Esophagus muscularis mucosa (tissue), 3 donors: ENCODE results near the gene RAB10.

Experiments used
- CTCF ChIP-seq, 3 experiments: fragments of 200-600 bp in 2 of 3; fragments of 450-650 bp in 1 of 3; sonication (generic) in 2 of 3; IDR thresholded peaks; one replicate each; pipeline ENCODE4 v1.5.1; 2017 to 2019; ENCODE audit warnings: antibody characterized with exemption in 3 of 3, mild to moderate bottlenecking in 2 of 3, moderate library complexity in 1 of 3
- POLR2A ChIP-seq: fragments of 450-650 bp; IDR thresholded peaks from one replicate; pipeline ENCODE4 v1.6.1; 2017; ENCODE audit warnings: antibody characterized with exemption, moderate library complexity, mild to moderate bottlenecking, low read depth

GRCh38 chr2:26058390-26058789, 24.5 kb downstream of the RAB10 start:
- no peak for TF ChIP-seq POLR2A
- no peak for TF ChIP-seq CTCF (IDR thresholded peaks at IDR 0.05)
